D721Med (cell line): Measurements from ENCODE around the gene ATP8A1.

Experiments used
- DNase-seq: peaks from one replicate; pipeline ENCODE4 v3.0.0; 2011; ENCODE audit warnings: low spot score; ENCODE audit not compliant: insufficient read length
- FAIRE-seq: peaks from 2 replicates; lab custom pipeline; 2011; peaks lifted over from hg19 to GRCh38; lab: Jason Lieb, UNC
- TF ChIP-seq, protein P1 (sequence below): IDR thresholded peaks from 2 replicates; pipeline ENCODE4 v1.5.1; 2012; ENCODE audit warnings: mild to moderate bottlenecking, control low read depth; ENCODE audit not compliant: insufficient read depth; ENCODE audit errors: missing control alignments

The ATP8A1 gene

DNA sequence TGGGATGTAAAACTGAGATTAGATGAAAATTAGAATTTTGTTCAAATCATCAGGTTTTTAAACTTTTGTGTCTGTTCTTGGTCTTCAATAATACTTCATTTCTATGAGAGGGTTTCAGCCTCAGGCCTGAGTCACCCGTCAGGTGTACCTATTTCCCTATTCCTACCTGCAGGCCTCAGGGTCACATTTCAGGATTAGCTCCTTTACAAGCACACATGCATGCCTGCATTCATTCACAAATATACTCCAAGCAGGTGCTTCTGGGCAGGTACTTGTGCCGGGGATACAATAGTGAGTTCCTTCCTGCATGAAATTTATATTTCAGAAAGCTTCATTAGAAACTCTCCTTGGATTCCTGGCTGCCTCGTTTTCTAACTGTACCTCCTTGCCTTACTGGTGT lies 144.7 kb downstream of the ATP8A1 start:
- TF ChIP-seq, protein P1, sequence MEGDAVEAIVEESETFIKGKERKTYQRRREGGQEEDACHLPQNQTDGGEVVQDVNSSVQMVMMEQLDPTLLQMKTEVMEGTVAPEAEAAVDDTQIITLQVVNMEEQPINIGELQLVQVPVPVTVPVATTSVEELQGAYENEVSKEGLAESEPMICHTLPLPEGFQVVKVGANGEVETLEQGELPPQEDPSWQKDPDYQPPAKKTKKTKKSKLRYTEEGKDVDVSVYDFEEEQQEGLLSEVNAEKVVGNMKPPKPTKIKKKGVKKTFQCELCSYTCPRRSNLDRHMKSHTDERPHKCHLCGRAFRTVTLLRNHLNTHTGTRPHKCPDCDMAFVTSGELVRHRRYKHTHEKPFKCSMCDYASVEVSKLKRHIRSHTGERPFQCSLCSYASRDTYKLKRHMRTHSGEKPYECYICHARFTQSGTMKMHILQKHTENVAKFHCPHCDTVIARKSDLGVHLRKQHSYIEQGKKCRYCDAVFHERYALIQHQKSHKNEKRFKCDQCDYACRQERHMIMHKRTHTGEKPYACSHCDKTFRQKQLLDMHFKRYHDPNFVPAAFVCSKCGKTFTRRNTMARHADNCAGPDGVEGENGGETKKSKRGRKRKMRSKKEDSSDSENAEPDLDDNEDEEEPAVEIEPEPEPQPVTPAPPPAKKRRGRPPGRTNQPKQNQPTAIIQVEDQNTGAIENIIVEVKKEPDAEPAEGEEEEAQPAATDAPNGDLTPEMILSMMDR = no peak
- DNase-seq (no peak), FAIRE-seq (no peak)

DNA sequence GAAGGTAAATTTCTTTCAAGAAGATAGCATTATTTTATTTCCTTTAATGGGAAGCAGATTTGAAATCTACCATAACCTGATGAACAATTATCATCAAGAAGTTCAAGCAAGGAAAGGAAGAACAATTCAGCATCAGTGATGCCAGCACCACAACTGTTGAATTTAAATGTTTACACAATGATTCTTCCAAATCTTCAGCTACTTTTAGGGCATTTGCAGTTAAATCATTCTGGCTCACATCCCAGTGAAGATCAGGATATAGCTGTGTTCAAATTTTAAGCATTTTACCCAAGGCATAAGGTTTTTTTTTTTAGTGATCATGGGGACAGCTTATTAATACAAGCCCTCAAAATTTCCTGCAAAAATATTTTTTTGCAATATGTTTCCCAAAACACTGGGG lies 146.7 kb downstream of the ATP8A1 start:
- no peak for DNase-seq
- no peak for FAIRE-seq
- TF ChIP-seq, protein P1 = no peak

DNA sequence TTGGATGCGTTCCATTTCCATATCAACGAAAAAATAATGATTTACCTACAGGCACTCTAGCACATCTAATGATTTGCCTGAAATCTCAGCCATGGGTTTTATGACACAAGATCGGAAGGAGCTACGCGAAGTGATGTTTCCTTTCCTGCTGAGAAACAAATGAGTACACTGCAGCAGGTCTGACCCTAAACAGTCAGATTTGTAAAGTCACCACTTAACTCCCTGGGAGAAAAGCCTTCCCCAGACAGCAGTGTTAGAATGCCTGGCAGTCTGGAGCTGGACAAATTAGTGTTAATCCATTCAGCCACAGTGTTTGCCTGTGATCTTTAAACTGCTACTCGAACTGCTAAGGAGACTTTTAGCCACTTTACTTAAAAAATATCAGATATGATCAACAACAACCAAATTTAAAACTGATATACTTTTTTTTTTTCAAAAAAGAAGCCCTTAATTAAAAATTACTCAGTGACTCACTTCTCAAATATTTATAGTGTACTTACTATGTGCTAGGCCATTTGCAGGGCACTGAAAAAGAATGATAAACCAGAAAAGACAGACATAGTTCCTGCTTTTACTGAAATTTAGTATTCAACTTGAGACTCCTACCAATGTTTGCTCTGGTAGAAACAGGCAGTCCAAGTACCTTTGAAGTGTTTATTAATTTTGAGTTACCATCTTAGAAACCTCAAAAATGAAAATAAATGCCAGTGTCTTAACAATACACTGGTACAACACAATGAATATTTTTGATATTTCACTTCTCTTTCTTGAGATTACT lies 155.1 kb downstream of the ATP8A1 start:
- DNase-seq = no peak
- TF ChIP-seq, protein P1 = no peak
- FAIRE-seq = peak; percentile 79

DNA sequence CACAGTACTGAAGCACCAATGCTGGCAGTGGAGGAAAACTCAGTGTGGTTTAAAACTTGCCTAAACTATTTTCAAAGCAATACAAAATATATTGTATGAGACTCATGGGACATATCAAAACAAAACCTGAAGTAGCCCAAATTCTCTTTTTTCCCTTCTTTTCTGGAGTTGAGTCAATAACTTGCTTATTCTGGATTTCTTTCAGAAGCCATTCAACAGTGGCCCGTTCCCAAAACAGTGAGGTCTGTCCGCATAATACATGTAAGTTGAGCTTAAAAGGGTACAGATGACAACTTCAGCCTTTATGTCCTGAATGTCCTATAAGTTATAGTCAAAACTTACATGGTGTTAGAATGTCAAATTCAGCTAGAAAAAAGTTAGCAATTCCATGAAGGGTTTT lies 158.9 kb downstream of the ATP8A1 start:
- no peak for DNase-seq
- no peak for FAIRE-seq
- TF ChIP-seq, protein P1 = no peak

DNA sequence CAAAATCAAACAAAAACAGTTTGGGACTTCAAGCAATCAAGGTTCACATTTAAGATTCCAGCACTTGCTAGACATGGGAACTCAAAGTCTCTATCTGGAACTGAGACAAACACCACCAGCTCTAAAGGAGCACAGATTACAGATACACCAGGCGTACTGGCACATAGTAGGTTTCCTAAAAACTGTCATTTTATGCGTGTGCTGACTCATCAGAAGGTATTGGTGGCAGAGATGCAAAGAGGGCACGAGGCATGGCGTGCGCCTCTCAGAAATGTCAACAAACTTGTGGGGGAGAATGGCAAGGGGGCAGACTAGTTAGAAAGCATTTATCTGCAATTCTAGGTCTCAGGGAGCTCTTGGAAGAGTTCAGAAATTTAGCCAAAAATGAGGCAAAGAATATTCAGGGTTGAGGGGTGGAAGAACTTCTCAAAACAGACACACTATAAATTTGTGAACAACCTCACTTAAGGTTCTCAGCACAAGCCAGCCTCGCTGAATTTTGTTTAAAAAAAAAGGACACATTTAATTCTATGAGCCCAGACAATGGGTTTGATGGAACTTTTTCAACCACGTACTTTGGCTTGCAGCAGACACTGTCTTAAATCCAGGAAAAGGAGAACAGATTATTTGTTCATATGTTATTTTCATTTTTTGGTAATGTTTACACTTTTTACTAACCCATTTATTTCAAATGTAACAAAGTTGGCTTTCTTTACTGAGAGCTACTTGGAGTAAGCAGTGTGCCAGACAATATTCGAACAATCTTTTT lies 159.6 kb downstream of the ATP8A1 start:
- no peak for DNase-seq
- TF ChIP-seq, protein P1 = no peak
- no peak for FAIRE-seq

DNA sequence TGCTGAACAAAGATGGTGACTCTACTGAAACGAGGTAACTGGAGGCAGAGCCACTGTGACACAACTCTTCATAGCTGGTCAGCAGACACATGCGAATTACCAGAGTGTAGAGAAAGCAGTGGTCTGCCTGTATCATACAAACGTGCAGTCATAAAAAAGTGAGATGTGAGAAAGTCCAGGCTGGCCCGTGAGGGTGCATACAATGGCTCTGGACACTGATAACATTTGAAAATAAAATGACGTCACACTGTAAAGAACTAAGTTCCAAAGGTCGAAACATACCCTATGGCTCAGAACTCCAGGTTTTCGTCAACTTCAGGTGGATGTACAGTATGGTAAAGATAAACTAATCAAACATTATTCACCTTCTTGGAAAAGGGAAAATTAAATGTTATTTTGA lies 163.9 kb downstream of the ATP8A1 start:
- no peak for FAIRE-seq
- TF ChIP-seq, protein P1 = no peak

DNA sequence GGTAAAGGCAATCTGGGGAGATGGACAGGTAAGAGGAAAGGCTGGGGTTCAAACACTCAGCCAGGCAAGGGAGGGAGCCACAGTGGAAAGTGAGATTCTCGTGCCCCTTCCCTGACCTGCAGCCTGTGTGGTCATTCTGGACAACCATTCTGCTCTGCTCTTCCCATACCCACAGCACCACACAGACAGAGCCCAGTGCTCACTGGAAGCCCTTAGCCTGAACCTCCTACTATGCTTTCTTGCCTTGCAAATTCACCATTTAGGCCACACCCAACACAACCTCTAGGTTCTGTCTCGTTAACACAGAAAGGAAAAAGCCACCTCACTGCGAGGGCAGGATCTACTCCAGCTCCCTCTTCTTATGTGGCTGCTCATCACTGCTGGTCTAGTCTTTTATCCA lies 166.9 kb downstream of the ATP8A1 start:
- FAIRE-seq = no peak

More for the DNA sequence above, 163.9 kb downstream of the ATP8A1 start:
- no peak for DNase-seq

More for the DNA sequence above, 166.9 kb downstream of the ATP8A1 start:
- no peak for DNase-seq
- TF ChIP-seq, protein P1 = no peak
